Measurements from ENCODE around the gene RPS6KA4. TPM values are rescaled to one million over a fixed set of nuclear protein-coding genes. Genes with fewer than 3 reads are reported as not detected.

RPS6KA4 gene
- total RNA-seq, 1 donor from 2014 or later, result 34.9 TPM

DNA sequence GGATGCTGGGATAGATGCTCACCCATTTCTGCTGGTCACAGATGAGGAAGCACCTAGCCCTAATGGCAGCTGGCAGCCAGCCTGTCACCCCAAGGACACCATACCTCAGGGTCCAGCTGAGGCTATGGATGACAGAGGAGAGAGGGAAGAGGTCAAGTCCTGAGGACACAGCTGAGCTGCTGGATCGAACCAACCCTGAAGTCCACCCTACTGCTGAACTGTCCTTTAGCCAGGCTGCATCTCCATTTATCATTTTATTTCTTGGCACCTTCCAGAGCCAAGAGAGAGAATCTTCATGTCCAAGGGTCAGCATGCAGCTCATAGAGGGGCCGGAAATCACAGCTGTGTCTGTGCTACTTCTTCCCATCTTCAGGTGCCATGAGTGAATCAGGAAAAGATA, 30.9 kb downstream of the RPS6KA4 start:
- Mint-ChIP-seq H3K9me3 (ENCODE audit: low read depth) (no peaks in the 10 kb centered on the region), H3K4me3 (ENCODE audit: unreplicated experiment) (no peak overlapping the region), H3K27me3 (ENCODE audit: low read depth) (peaks cover 13% of the 10 kb centered on the region), H3K27ac (ENCODE audit: unreplicated experiment) (no peak overlapping the region), H3K36me3 (ENCODE audit: low read depth) (no peaks in the 10 kb centered on the region), H3K4me1 (ENCODE audit: low read depth) (no peaks in the 10 kb centered on the region)
- no peak for DNase-seq (ENCODE audit: low spot score)
- TF ChIP-seq, protein P1, sequence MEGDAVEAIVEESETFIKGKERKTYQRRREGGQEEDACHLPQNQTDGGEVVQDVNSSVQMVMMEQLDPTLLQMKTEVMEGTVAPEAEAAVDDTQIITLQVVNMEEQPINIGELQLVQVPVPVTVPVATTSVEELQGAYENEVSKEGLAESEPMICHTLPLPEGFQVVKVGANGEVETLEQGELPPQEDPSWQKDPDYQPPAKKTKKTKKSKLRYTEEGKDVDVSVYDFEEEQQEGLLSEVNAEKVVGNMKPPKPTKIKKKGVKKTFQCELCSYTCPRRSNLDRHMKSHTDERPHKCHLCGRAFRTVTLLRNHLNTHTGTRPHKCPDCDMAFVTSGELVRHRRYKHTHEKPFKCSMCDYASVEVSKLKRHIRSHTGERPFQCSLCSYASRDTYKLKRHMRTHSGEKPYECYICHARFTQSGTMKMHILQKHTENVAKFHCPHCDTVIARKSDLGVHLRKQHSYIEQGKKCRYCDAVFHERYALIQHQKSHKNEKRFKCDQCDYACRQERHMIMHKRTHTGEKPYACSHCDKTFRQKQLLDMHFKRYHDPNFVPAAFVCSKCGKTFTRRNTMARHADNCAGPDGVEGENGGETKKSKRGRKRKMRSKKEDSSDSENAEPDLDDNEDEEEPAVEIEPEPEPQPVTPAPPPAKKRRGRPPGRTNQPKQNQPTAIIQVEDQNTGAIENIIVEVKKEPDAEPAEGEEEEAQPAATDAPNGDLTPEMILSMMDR (IDR thresholded peaks at IDR 0.05), result no peak

DNA sequence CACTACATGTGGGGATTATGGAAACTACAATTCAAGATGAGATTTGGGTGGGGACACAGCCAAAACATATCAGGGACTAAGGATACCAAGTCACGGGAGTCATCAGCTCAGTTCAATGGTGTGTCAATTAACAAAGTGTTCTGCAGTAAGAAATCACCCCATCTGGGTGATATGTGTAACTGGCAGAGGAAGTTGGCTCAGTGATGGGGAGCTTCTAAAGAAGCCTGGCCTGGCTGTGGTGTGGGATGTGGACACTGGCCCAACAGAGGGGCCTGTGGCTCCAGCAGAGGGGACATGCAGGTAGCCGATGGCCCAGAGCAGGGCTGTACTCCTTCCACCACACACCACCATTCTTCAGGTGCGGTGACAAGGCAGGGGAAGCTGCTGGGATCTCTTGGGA, 31.6 kb downstream of the RPS6KA4 start:
- no peak for DNase-seq (ENCODE audit: low spot score)
- Mint-ChIP-seq H3K27ac (ENCODE audit: unreplicated experiment) (peak overlapping the region; percentile 12), H3K27me3 (ENCODE audit: low read depth) (peaks cover 13% of the 10 kb centered on the region), H3K4me3 (ENCODE audit: unreplicated experiment) (no peak overlapping the region), H3K4me1 (ENCODE audit: low read depth) (peaks cover 3% of the 10 kb centered on the region), H3K36me3 (ENCODE audit: low read depth) (no peaks in the 10 kb centered on the region), H3K9me3 (ENCODE audit: low read depth) (no peaks in the 10 kb centered on the region)
- TF ChIP-seq, protein P1 (IDR thresholded peaks at IDR 0.05), result no peak

DNA sequence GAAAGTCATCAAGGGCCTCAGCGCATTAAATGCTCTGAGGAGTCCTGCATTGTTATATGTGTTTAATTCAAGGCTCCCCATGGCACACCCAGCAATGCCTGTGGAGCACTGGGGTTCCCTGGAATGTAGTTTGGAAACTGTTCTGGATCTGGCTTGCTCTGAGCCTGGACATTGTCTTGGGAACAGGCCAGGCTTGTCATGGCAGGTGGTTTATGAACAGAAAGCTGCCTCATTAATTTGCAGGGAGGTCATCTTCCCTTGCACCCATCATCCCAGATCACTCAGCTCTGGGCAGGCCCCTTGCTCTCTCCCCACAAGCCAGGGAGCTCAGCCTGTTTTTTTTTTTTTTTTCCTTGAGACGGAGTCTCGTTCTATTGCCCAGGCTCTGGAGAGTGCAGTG, 32.9 kb downstream of the RPS6KA4 start:
- Mint-ChIP-seq H3K36me3 (ENCODE audit: low read depth) (no peaks in the 10 kb centered on the region), H3K4me3 (ENCODE audit: unreplicated experiment) (no peak overlapping the region), H3K4me1 (ENCODE audit: low read depth) (peaks cover 14% of the 10 kb centered on the region), H3K9me3 (ENCODE audit: low read depth) (no peaks in the 10 kb centered on the region), H3K27me3 (ENCODE audit: low read depth) (peaks cover 13% of the 10 kb centered on the region), H3K27ac (ENCODE audit: unreplicated experiment) (no peak overlapping the region)
- TF ChIP-seq, protein P1 (IDR thresholded peaks at IDR 0.05), result no peak
- no peak for DNase-seq (ENCODE audit: low spot score)

DNA sequence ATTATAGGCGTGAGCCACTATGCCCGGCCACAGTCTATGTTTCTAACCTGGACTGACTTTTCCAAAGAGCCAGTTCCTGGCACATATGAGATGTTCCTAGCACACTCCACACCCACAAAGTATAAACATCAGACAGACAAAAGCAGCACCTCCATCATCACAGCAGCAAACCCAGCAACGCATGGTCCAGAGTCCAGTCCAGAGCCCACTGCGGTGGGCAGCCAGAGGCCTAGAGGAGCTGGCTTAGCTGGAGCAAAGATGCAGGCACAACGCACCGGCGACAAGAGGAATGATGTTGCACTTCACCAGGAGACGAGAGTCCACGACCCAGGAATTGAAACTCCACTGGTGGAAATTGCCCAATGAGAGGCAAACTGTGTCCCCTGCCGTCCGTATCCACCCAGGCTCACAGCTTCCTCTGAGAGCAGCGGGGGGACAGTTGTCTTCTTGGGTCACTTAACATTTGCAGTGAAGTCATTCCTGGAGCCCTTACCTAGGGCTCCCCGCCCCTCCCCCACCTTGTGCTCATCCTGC, 36.6 kb downstream of the RPS6KA4 start:
- Mint-ChIP-seq H3K4me1 (ENCODE audit: low read depth) (peaks cover 14% of the 10 kb centered on the region), H3K27ac (ENCODE audit: unreplicated experiment) (peak overlapping the region; percentile 89), H3K36me3 (ENCODE audit: low read depth) (no peaks in the 10 kb centered on the region), H3K4me3 (ENCODE audit: unreplicated experiment) (no peak overlapping the region), H3K27me3 (ENCODE audit: low read depth) (peaks cover 2% of the 10 kb centered on the region), H3K9me3 (ENCODE audit: low read depth) (no peaks in the 10 kb centered on the region)
- no peak for DNase-seq (ENCODE audit: low spot score)
- TF ChIP-seq, protein P1 (IDR thresholded peaks at IDR 0.05), result no peak

DNA sequence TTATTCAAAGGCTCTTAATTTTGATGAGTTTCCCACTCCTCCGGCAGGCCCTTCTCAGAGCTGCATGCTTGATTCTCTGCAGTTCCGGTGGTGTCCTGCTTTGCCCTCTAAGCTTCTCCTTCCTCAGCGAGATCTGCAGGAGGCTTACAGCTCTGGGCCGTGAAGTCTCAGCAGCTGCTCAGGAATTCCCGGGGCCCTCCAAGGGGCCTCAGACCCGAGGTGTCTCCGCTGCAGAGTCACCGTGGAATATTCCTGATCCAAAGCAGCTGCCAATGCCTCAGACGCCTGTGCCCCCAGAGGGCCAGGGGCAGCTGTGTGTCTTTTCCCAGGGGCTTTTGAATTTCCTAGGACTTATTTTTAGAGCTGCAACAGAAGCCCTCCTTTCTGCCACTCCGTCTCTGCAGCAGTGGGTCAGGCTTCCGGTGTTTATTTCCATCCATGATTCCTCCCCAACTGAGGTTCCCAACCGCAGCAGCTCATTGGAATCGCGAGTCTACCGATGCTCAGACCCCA, 37.2 kb downstream of the RPS6KA4 start:
- H3K36me3 Mint-ChIP-seq (ENCODE audit: low read depth), result no peaks in the 10 kb centered on the region
- H3K27me3 Mint-ChIP-seq (ENCODE audit: low read depth), result peaks cover 6% of the 10 kb centered on the region
- TF ChIP-seq, protein P1 (IDR thresholded peaks at IDR 0.05), result no peak
- peak overlapping the region; percentile 40 for H3K4me3 Mint-ChIP-seq (ENCODE audit: unreplicated experiment)
- peak overlapping the region; percentile 89 for H3K27ac Mint-ChIP-seq (ENCODE audit: unreplicated experiment)
- peaks cover 14% of the 10 kb centered on the region for H3K4me1 Mint-ChIP-seq (ENCODE audit: low read depth)
- no peaks in the 10 kb centered on the region for H3K9me3 Mint-ChIP-seq (ENCODE audit: low read depth)
- DNase-seq (ENCODE audit: low spot score), result no peak
